ENCODE data around the gene SPARC.

GRCh38 chr5:151733358-151734063 is 46.8 kb upstream of the SPARC start:
- TF ChIP-seq CTCF (IDR thresholded peaks at IDR 0.05; ENCODE audit: low read length) (no peak), EZH2 (optimal IDR thresholded peaks at IDR 0.05; ENCODE audit: low read depth, low read length) (no peak), EZH2phosphoT487 (IDR thresholded peaks at IDR 0.05; ENCODE audit: low read length) (no peak)
